SU-DHL-6 (cell line): ENCODE measurements around the gene DLG2.

Experiments used
- CTCF ChIP-seq: fragments of 200-600 bp; sonication (generic); IDR thresholded peaks from one replicate; pipeline ENCODE4 v1.5.1; 2017; ENCODE audit warnings: antibody characterized with exemption, mild to moderate bottlenecking, low read length, moderate library complexity; ENCODE audit not compliant: insufficient read depth, poor library complexity, severe bottlenecking
- EZH2phosphoT487 ChIP-seq: fragments of 200-600 bp; sonication (generic), shearing (Covaris generic); conservative IDR thresholded peaks from 2 replicates; pipeline ENCODE4 v1.6.1; 2018; ENCODE audit warnings: mild to moderate bottlenecking, antibody characterized with exemption, low read length, moderate library complexity, mixed read lengths

GRCh38 chr11:85316967-85317366, 310.2 kb downstream of the DLG2 start:
- no peak for TF ChIP-seq CTCF
- TF ChIP-seq EZH2phosphoT487, result no peak
